GM10266 (cell line): ENCODE results near the gene ARMC2.
"Not testable (repeated sequence)": the region's sequence is repeated elsewhere in the genome, so short reads cannot be mapped to it uniquely, and the experiment has no call there.

Source experiments
- DNase-seq: peaks from one replicate; pipeline ENCODE4 v3.0.0; 2012; ENCODE audit errors: extremely low spot score
- CTCF ChIP-seq: IDR thresholded peaks from 2 replicates; pipeline ENCODE4 v1.5.1; 2012; ENCODE audit warnings: mild to moderate bottlenecking, low read depth; ENCODE audit not compliant: control insufficient read depth, insufficient read depth; ENCODE audit errors: missing control alignments

The ARMC2 gene

DNA sequence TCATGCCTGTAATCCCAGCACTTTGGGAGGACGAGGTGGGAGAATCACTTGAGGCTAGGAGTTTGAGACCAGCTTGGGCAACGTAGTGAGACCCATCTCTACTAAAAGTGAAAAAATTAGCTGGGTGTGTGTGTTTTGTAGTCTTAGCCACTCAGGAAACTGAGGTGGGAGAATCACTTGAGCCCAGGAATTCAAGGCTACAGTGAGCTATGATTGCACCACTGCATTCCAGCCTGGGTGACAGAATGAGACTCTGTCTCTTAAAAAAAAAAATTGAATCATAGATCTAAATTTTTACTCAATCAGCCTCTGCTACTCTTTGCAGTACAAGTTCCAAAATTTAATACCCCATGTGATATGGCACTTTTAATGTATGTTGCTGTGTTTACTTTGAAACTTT is 121.6 kb downstream of the ARMC2 start:
- TF ChIP-seq CTCF = no peak
- DNase-seq = no peak

DNA sequence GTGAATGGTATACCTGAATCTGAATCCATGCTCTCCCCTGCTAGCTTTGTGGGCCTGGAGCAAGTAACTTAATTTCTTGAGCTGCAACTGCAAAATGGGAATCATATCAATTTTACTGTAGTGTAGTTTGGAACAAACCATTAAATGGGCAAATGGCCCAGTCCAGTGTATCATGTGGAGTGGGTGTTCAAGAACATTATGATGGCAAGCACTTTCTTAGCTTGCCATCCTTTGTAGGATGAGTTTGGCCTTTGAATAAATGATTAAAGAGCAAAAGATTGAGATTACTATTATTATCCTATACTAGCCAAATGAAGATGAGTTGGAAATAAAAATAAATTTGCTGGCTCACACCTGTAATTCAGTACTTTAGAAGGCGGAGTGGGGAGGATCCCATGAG is 126.0 kb downstream of the ARMC2 start:
- no peak for DNase-seq

DNA sequence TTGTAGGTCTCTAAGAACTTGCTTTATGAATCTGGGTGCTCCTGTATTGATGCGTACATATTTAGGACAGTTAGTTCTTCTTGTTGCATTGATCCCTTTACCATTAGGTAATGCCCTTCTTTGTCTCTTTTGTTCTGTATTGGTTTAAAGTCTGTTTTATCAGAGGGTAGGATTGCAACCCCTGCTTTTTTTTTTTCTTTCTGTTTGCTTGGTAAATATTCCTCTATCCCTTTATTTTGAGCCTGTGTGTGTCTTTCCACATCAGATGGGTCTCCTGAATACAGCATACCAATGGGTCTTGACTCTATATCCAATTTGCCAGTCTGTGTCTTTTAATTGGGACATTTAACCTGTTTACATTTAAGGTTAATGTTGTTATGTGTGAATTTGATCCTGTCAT is 130.4 kb downstream of the ARMC2 start:
- DNase-seq = not testable (repeated sequence)

More for the DNA sequence above, 126.0 kb downstream of the ARMC2 start:
- no peak for TF ChIP-seq CTCF

DNA sequence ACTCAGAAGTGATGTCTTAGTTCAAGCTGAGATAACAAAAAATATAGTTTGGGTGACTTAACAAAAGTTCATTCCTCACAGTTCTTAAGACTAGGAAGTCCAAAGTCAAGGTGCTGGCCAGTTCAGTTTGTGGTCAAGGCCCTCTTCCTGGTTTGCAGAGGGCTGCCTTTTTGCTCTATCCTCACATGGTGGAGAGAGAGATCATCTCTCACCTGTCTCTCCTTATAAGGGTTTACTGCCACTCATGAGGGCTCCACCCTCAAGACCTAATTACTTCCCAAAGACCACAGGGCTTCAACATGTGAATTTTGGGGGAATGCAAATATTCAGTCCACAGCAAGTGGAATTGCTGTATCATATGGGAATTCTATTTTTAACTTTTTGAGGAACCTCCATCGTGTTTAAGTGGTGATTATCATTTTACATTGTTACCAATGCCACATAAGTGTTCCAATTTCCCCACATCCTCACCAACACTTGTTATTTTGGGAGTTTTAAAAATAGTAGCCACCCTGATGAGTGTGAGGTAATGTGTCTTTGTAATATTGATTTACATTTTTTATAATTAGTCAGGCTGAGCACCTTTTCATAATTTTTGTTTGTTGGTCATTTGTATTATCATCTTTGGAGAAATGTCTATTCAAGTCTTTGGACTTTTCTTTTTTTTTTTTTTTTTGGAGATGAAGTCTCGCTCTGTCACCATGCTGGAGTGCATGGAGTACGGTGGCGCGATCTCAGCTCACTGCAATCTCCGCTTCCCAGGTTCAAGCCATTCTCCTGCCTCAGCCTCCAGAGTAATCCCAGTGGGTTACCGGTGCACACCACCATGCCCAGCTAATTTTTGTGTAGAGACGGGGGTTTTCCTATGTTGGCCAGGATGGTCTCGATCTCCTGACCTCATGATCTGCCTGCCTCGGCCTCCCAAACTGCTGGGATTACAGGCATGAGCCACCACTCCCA is 134.2 kb downstream of the ARMC2 start:
- no peak for DNase-seq
- TF ChIP-seq CTCF = no peak

GRCh38 chr6:108983151-108983550 is 134.9 kb downstream of the ARMC2 start:
- DNase-seq = no peak
- TF ChIP-seq CTCF = no peak

DNA sequence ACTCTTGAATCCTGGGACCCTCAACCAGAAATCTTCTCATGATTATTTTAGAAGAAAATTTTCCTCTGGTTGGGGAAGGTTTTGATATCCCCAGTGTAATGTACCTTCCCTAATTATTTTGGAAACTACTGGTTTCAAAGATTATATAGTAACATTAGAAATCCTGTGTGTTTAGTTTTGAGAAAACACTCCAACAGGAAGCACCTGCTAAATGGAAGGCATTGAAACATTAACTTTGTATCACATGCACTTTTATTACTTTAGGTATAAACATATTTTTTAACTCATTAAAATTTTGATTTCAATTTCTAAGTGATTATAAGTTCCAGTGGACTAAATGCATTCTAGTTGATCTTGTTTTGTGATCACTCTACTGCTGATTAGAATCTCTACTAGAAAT is 137.1 kb downstream of the ARMC2 start:
- no peak for TF ChIP-seq CTCF
- no peak for DNase-seq

GRCh38 chr6:108987156-108987555 is 138.9 kb downstream of the ARMC2 start:
- no peak for DNase-seq
- no peak for TF ChIP-seq CTCF

DNA sequence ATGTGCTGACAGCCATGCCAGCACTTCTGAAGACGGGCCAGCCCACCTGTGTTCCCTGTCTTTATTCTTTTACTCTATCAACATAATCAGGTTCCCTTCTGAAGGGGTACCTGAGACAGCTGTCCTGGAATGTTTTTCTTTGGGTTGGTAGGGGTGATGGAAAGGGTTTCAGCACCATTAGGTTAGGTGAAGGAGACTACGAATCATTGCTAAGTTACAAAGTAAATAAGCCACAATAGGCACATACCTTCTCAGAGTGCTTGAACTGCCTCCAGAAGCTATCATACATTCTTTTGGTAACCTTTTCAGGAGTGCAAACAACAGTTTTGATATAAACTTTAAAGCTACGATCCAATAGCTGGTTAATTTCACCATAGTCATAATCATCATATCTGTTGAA is 140.1 kb downstream of the ARMC2 start:
- no peak for DNase-seq
- TF ChIP-seq CTCF = no peak
